KMS-11 (cell line): ENCODE measurements around the gene MOSPD2.

Experiments used
- H2AFZ ChIP-seq: fragments of 200-600 bp; sonication (generic); 2 replicates; pipeline ENCODE4 v1.6.1; 2016; ENCODE audit warnings: antibody characterized with exemption, mixed run types, low read depth
- H3K27ac ChIP-seq: fragments of 200-600 bp; sonication (generic); 2 replicates; pipeline ENCODE4 v1.6.1; 2016; ENCODE audit warnings: mild to moderate bottlenecking, mixed run types
- H3K27me3 ChIP-seq: fragments of 200-600 bp; sonication (generic); 2 replicates; pipeline ENCODE4 v1.6.1; 2017; ENCODE audit warnings: mild to moderate bottlenecking, low read depth, mixed run types, moderate library complexity; ENCODE audit not compliant: insufficient read depth
- H3K36me3 ChIP-seq: fragments of 200-600 bp; sonication (generic); 2 replicates; pipeline ENCODE4 v1.6.1; 2017; ENCODE audit warnings: mild to moderate bottlenecking, mixed run types; ENCODE audit not compliant: insufficient read depth
- H3K4me1 ChIP-seq: fragments of 200-600 bp; sonication (generic); 2 replicates; pipeline ENCODE4 v1.6.1; 2016; ENCODE audit warnings: mild to moderate bottlenecking, low read depth, mixed run types; ENCODE audit not compliant: poor library complexity, severe bottlenecking
- H3K4me2 ChIP-seq: fragments of 200-600 bp; sonication (generic); 2 replicates; pipeline ENCODE4 v1.7.0; 2016; ENCODE audit warnings: mild to moderate bottlenecking, mixed run types
- H3K4me3 ChIP-seq: fragments of 200-600 bp; sonication (generic); IDR thresholded peaks from 2 replicates; pipeline ENCODE4 v1.6.1; 2017; ENCODE audit warnings: low read depth, low read length, mixed read lengths; ENCODE audit not compliant: insufficient read depth
- H3K79me2 ChIP-seq: fragments of 200-600 bp; sonication (generic); 2 replicates; pipeline ENCODE4 v1.6.1; 2016; ENCODE audit warnings: low read depth, mixed run types; ENCODE audit not compliant: insufficient read depth
- H3K9ac ChIP-seq: fragments of 200-600 bp; sonication (generic); 2 replicates; pipeline ENCODE4 v1.6.1; 2016; ENCODE audit warnings: mild to moderate bottlenecking, mixed run types
- H4K20me1 ChIP-seq: fragments of 200-600 bp; sonication (generic); 2 replicates; pipeline ENCODE4 v1.6.1; 2016; ENCODE audit warnings: mild to moderate bottlenecking, mixed run types; ENCODE audit not compliant: insufficient read depth
- TF ChIP-seq, protein P1 (sequence below): fragments of 200-600 bp; sonication (generic); conservative IDR thresholded peaks from 2 replicates; pipeline ENCODE4 v1.6.1; 2017; ENCODE audit warnings: low read depth, mild to moderate bottlenecking, antibody characterized with exemption, low read length, moderate library complexity, mixed read lengths

The MOSPD2 gene

DNA sequence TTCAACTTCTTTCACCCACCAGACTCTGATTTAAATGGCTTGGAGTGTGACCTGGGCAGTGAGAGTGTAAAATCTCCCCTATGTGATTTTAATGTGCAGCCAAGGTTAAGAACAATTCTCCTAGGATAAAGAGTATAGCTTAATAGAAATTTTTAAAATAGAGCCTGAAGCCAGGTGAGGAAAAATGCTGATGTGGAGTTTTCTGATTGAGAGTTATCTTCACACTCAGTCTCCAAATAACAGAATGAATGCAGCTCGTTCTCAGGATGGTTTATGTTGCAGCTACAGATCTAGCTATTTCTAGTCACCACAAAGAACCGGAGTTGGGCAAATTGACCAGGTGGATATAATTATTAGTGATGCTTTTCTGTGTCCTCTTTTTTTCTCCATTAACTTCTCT is 70.7 kb downstream of the MOSPD2 start:
- Histone ChIP-seq H3K79me2 (no peaks in the 10 kb centered on the region), H3K27ac (no peak overlapping the region)

DNA sequence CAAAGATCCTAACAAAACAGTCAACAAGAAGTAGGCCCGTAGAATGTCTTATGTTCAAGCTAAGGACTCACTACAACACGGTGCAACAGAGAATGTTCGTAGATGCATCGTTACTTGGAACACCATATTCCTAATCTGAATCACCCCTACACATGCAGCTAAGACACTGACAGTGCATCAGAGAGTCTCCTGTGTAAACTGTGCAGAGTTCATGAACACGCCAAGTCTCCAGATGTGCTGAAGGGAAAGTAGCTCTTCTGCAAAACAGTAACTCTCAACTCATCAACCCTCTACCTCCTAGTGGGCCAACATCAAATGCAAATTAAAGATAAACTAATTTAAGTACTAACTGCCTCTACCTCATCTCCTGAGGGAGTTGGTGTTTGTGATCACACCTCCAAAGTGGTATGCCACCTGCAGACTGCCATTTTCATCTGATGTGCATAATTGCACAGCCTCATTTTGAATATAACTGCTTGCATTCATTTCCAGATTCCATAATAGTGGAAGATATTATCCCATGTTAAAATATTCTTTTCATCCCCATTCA is 73.5 kb downstream of the MOSPD2 start:
- no peak overlapping the region for H3K27ac ChIP-seq
- TF ChIP-seq, protein P1, sequence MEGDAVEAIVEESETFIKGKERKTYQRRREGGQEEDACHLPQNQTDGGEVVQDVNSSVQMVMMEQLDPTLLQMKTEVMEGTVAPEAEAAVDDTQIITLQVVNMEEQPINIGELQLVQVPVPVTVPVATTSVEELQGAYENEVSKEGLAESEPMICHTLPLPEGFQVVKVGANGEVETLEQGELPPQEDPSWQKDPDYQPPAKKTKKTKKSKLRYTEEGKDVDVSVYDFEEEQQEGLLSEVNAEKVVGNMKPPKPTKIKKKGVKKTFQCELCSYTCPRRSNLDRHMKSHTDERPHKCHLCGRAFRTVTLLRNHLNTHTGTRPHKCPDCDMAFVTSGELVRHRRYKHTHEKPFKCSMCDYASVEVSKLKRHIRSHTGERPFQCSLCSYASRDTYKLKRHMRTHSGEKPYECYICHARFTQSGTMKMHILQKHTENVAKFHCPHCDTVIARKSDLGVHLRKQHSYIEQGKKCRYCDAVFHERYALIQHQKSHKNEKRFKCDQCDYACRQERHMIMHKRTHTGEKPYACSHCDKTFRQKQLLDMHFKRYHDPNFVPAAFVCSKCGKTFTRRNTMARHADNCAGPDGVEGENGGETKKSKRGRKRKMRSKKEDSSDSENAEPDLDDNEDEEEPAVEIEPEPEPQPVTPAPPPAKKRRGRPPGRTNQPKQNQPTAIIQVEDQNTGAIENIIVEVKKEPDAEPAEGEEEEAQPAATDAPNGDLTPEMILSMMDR: no peak

More for the DNA sequence above, 70.7 kb downstream of the MOSPD2 start:
- Histone ChIP-seq H3K4me1 (no peaks in the 10 kb centered on the region), H3K9ac (no peak overlapping the region), H3K36me3 (no peaks in the 10 kb centered on the region), H3K4me3 (no peak overlapping the region), H2AFZ (no peak overlapping the region), H4K20me1 (no peaks in the 10 kb centered on the region), H3K27me3 (no peaks in the 10 kb centered on the region), H3K4me2 (no peak overlapping the region)
- TF ChIP-seq, protein P1: no peak

DNA sequence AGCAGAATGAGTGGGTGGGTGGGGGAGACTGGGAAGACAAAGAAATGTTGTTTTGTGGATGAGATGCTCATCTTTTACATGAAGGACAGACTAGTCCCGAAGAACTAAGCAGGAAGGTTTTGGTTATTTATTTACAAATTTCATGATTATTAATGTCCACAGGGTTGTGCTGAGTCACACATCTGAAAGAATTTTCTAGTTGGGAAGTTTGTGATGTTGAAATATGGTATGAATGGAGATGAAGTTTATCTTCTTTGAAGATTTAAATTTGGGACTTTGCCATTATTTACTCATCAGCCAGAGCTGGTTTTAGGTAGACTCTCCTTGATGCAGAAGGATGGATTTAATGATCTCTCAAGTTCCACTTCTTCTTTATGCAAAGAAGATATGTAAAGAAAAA is 75.5 kb downstream of the MOSPD2 start:
- no peaks in the 10 kb centered on the region for H3K36me3 ChIP-seq
- no peak overlapping the region for H3K4me2 ChIP-seq
- H3K4me1 ChIP-seq: no peaks in the 10 kb centered on the region
- H3K4me3 ChIP-seq: no peak overlapping the region
- H3K9ac ChIP-seq: no peak overlapping the region
- no peaks in the 10 kb centered on the region for H3K27me3 ChIP-seq
- TF ChIP-seq, protein P1: no peak
- H3K79me2 ChIP-seq: no peaks in the 10 kb centered on the region
- no peaks in the 10 kb centered on the region for H4K20me1 ChIP-seq
- H2AFZ ChIP-seq: no peak overlapping the region
- no peak overlapping the region for H3K27ac ChIP-seq

More for the DNA sequence above, 73.5 kb downstream of the MOSPD2 start:
- Histone ChIP-seq H3K79me2 (no peaks in the 10 kb centered on the region), H3K4me3 (no peak overlapping the region), H3K36me3 (no peaks in the 10 kb centered on the region), H3K4me2 (no peak overlapping the region), H2AFZ (no peak overlapping the region), H3K27me3 (no peaks in the 10 kb centered on the region), H3K4me1 (no peaks in the 10 kb centered on the region), H3K9ac (no peak overlapping the region), H4K20me1 (no peaks in the 10 kb centered on the region)

DNA sequence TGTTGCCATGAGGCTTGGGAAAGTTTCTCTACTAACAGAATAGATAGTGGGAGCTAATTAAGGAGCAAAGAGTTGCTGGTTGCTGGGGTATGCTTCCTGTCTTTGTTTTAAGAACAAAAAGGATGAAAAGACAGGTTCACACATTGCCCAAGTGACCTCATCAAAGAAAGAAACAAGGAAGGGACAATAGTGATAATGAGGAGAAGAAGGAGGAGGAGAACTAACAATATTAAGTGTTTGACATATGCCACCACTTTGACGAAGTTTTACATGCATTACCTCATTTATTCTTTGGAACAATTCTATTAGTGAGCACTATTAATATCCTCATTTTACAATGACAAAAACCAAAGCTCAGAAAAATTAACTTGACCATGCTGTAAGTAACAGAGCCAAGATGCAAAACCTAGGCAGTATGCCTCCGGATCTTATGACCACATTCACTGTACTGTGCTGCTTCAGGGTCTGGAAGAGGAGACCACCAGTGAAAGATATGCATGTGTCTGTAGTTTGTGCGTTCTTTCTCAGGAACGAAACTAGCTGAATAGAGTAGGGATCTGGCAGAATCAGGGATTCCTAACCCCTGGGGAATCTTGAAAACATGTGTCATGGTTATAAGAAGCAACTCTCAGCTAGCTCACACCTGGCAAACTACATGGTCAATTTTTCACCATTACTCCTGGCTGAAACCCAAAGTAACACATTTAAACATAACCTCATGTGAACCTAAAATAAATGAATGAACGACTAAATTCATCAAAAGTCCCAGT is 83.8 kb downstream of the MOSPD2 start:
- no peak overlapping the region for H3K4me3 ChIP-seq
- H2AFZ ChIP-seq: no peak overlapping the region
- no peak overlapping the region for H3K9ac ChIP-seq

More for the DNA sequence above, 83.8 kb downstream of the MOSPD2 start:
- Histone ChIP-seq H3K79me2 (no peaks in the 10 kb centered on the region), H3K4me2 (no peak overlapping the region), H3K27me3 (no peaks in the 10 kb centered on the region), H4K20me1 (no peaks in the 10 kb centered on the region), H3K4me1 (no peaks in the 10 kb centered on the region), H3K36me3 (no peaks in the 10 kb centered on the region), H3K27ac (no peak overlapping the region)
- TF ChIP-seq, protein P1: no peak
